K562 (cell line): ENCODE measurements around the gene BCO2. TPM values are rescaled to one million over a fixed set of nuclear protein-coding genes. Genes with fewer than 3 reads are reported as not detected.

ENCODE experiments used
- AFF1 ChIP-seq, 2 experiments: fragments of 450-650 bp; IDR thresholded peaks; 2 replicates each; pipeline ENCODE4 v1.6.1; 2018; ENCODE audit warnings: mild to moderate bottlenecking in 2 of 2, low read depth in 1 of 2; ENCODE audit not compliant: partially characterized antibody in 2 of 2
- FOXA3 ChIP-seq, 2 experiments: fragments of 450-650 bp in 1 of 2; sonication (generic) in 1 of 2; formaldehyde crosslinking; IDR thresholded peaks in 1 of 2; conservative IDR thresholded peaks in 1 of 2; 2 replicates each; pipeline versions ENCODE4 v1.4.0 to v1.8.0; 2020 to 2022; ENCODE audit warnings: mild to moderate bottlenecking in 2 of 2, missing genetic modification reagents in 1 of 2
- FOXJ2 ChIP-seq: fragments of 200-800 bp; sonication (Bioruptor generic); IDR thresholded peaks from 2 replicates; pipeline ENCODE4 v1.6.1; 2016; ENCODE audit warnings: missing genetic modification characterization, missing compliant biosample characterization
- ZNF511 ChIP-seq: sonication (generic); formaldehyde crosslinking; IDR thresholded peaks from 2 replicates; pipeline ENCODE4 v1.8.0; 2022; ENCODE audit warnings: mild to moderate bottlenecking, missing genetic modification reagents
- ZNF592 ChIP-seq: fragments of 450-650 bp; IDR thresholded peaks from 2 replicates; pipeline ENCODE4 v1.6.1; 2017; ENCODE audit warnings: antibody characterized with exemption, mild to moderate bottlenecking
- polyA plus RNA-seq, 8 experiments: library from polyadenylated mRNA; depleted of rRNA in 4 of 8; stranded (reverse) in 5 of 8; unstranded in 3 of 8; fragments of >200 nt; fragmentation: Nextera tagmentation in 2 of 8; fragmentation: Illumina TruSeq in 1 of 8; extraction: Ambion mirVana in 2 of 8; extraction: Trizol in 1 of 8; gene quantifications; 2 replicates each; pipeline versions ENCODE4 v1.2.1 to v1.2.3, GENCODE V29; 2011 to 2014; ENCODE audit warnings: inconsistent platforms in 1 of 8, missing spikeins in 1 of 8
- total RNA-seq, 7 experiments: library from RNA; depleted of rRNA in 6 of 7; stranded (reverse); fragments of >200 nt in 6 of 7; fragmentation: Illumina TruSeq in 2 of 7; extraction: Trizol in 2 of 7; gene quantifications; 2 replicates each; pipeline versions ENCODE4 v1.2.1 to v1.2.3, GENCODE V29; 2011 to 2021; ENCODE audit warnings: low replicate concordance in 1 of 7

The BCO2 gene
- total and polyA plus RNA-seq, 9 of the 15 experiments (the other 6 are each of a cell fraction or from before 2014, with no cell fraction given) = 0.21 to 1.0 (median 0.47) TPM; not detected in 1

GRCh38 chr11:112182867-112183266, 7.6 kb downstream of the BCO2 start (continued):
- TF ChIP-seq ZNF592 (no peak), AFF1 (IDR thresholded peaks at IDR 0.05; ENCODE audit: low read depth in 1 of 2, partially characterized antibody in 2 of 2) (no peak), FOXJ2 (tag) (no peak), FOXA3 (CRISPR knock-in tag; conservative IDR thresholded peaks at IDR 0.05 in 1 of 2, IDR thresholded peaks at IDR 0.05 in 1 of 2) (no peak), ZNF511 (no peak)
